NT2/D1 (cell line): ENCODE results near the gene AKT1.

Source experiments
- SUZ12 ChIP-seq: IDR thresholded peaks from 2 replicates; pipeline ENCODE4 v1.6.1; 2011; ENCODE audit not compliant: insufficient read length, insufficient read depth; ENCODE audit errors: extremely low read depth
- YY1 ChIP-seq: IDR thresholded peaks from 2 replicates; pipeline ENCODE4 v1.6.1; 2011; ENCODE audit not compliant: insufficient read length, insufficient read depth

DNA sequence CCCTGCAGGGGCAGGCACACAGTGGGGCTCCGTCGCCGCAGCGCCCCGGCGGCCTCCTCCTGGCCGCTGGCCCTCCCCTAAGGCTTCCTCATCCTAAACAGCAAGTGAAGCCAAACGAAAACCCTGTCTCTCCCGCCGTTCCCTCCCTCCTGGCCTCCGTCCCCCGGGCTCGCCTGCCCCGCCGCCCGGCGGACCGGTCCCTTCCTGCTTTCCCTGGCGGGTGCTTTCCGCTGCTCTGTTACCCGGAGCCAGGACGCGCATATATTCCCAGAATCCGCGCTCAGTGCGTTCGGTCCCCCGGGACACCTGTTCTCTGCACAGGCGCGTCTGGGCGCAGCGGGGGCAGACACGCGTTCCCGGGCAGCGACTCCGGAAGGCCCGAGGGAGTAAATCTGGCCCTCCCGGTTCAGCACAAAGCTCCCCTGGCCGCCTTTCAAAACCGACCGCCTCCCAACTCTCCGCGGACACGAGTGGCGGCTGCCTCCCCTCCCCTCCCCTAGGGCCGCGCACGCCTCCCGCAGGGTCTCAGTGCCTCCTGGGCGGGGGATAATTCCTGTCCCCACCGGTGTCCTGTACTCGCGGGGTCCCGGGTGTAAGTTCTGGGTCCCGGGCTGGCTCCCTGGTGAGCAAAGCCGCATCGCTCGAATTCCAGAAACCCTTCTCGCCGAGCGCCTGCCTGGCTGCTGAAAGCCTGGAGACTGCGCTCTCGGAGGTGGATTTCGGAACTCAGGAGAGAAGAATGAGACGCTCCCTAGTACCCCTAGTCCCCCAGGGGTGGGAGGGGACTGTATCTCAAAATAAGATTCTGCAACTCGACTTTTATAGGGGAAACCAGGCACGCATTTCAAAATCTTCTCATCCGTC lies 48.1 kb upstream of the AKT1 start:
- TF ChIP-seq YY1 (no peak), SUZ12 (peak; percentile 57)
